GM11168 (cell line): ENCODE data around the gene TEDC2.

ENCODE experiments used
- in situ Hi-C: fragments of 300-500 bp; cut with MboI; formaldehyde crosslinking; loops from one replicate; pipeline ENCODE4 v1.12.0; 2022; ENCODE audit warnings: low sequenced_read_pairs; ENCODE audit not compliant: unreplicated experiment

The TEDC2 gene

GRCh38 chr16:2486645-2487516 is 27.0 kb downstream of the TEDC2 start:
- in situ Hi-C loops, result loop anchor here (10.0 to 25.0 kb wide), 3 partner anchors 52 to 475 kb away; partner anchors contain the start of genes ABCA3, NPW and ZNF598

GRCh38 chr16:2487517-2487842 is 27.6 kb downstream of the TEDC2 start:
- in situ Hi-C loops, result loop anchor here (10.0 to 25.0 kb wide), 3 partner anchors 53 to 475 kb away; partner anchors contain the start of genes ABCA3, NPW and ZNF598

- in situ Hi-C loops, result loop anchor here (10.0 to 25.0 kb wide), 3 partner anchors 53 to 476 kb away; partner anchors contain the start of genes ABCA3, NPW and ZNF598
These were observed 28.1 kb downstream of the TEDC2 start for GRCh38 chr16:2487903-2488531.

GRCh38 chr16:2489581-2489980 is 29.7 kb downstream of the TEDC2 start:
- in situ Hi-C loops, result loop anchor here (10.0 to 25.0 kb wide), 3 partner anchors 55 to 477 kb away; partner anchors contain the start of genes ABCA3, NPW and ZNF598

- in situ Hi-C loops, result loop anchor here (25.0 kb wide), 2 partner anchors 153 to 478 kb away; partner anchors contain the start of genes ABCA3, NPW and ZNF598
These were observed 30.5 kb downstream of the TEDC2 start for GRCh38 chr16:2490190-2491105.

- in situ Hi-C loops, result loop anchor here (25.0 kb wide), 2 partner anchors 155 to 480 kb away; partner anchors contain the start of genes ABCA3, NPW and ZNF598
These were observed 32.4 kb downstream of the TEDC2 start for GRCh38 chr16:2492292-2492691.

GRCh38 chr16:2493605-2494004 is 33.7 kb downstream of the TEDC2 start:
- in situ Hi-C loops, result loop anchor here (25.0 kb wide), 2 partner anchors 156 to 481 kb away; partner anchors contain the start of genes ABCA3, NPW and ZNF598

- in situ Hi-C loops, result loop anchor here (25.0 kb wide), 2 partner anchors 157 to 482 kb away; partner anchors contain the start of genes ABCA3, NPW and ZNF598
These were observed 34.7 kb downstream of the TEDC2 start for GRCh38 chr16:2494616-2495015.

- in situ Hi-C loops, result loop anchor here (25.0 kb wide), 2 partner anchors 158 to 483 kb away; partner anchors contain the start of genes ABCA3, NPW and ZNF598
These were observed 35.1 kb downstream of the TEDC2 start for GRCh38 chr16:2495041-2495440.

- in situ Hi-C loops, result loop anchor here (25.0 kb wide), 2 partner anchors 159 to 484 kb away; partner anchors contain the start of genes ABCA3, NPW and ZNF598
These were observed 36.6 kb downstream of the TEDC2 start for GRCh38 chr16:2496223-2497115.

GRCh38 chr16:2497116-2497630 is 37.3 kb downstream of the TEDC2 start:
- in situ Hi-C loops, result loop anchor here (25.0 kb wide), 2 partner anchors 160 to 485 kb away; partner anchors contain the start of genes ABCA3, NPW and ZNF598

GRCh38 chr16:2497695-2498484 is 38.0 kb downstream of the TEDC2 start:
- in situ Hi-C loops, result loop anchor here (25.0 kb wide), 2 partner anchors 161 to 486 kb away; partner anchors contain the start of genes ABCA3, NPW and ZNF598

GRCh38 chr16:2498531-2499253 is 38.8 kb downstream of the TEDC2 start:
- in situ Hi-C loops, result loop anchor here (25.0 kb wide), 2 partner anchors 161 to 486 kb away; partner anchors contain the start of genes ABCA3, NPW and ZNF598

GRCh38 chr16:2499454-2499853 is 39.5 kb downstream of the TEDC2 start:
- in situ Hi-C loops, result loop anchor here (25.0 kb wide), 2 partner anchors 162 to 487 kb away; partner anchors contain the start of genes ABCA3, NPW and ZNF598

- in situ Hi-C loops, result loop anchor here (25.0 kb wide), 2 partner anchors 163 to 488 kb away; partner anchors contain the start of genes ABCA3, NPW and ZNF598
These were observed 40.1 kb downstream of the TEDC2 start for GRCh38 chr16:2499890-2500429.

- in situ Hi-C loops, result no loop called here
These were observed 40.6 kb downstream of the TEDC2 start for GRCh38 chr16:2500430-2500917.
